ENCODE results near the gene KCNG4. TPM values are rescaled to one million over a fixed set of nuclear protein-coding genes. Genes with fewer than 3 reads are reported as not detected.
"Not testable (repeated sequence)": the region's sequence is repeated elsewhere in the genome, so short reads cannot be mapped to it uniquely, and the experiment has no call there.

KCNG4 gene
- polyA plus RNA-seq, 1 donor from 2014 or later = not detected

GRCh38 chr16:84205976-84206691, 33.7 kb downstream of the KCNG4 start:
- no peaks in the 10 kb centered on the region for H3K27me3 ChIP-seq (ENCODE audit: insufficient read depth, low read depth, low read length)
- H3K9me2 ChIP-seq (ENCODE audit: insufficient read depth, low read length) = no peaks in the 10 kb centered on the region
- H3F3A ChIP-seq (ENCODE audit: insufficient read depth, low read length, poor library complexity, severe bottlenecking) = no peaks in the 10 kb centered on the region
- no peak overlapping the region for H3K27ac ChIP-seq (ENCODE audit: low read length)
- no peak overlapping the region for H3K4me3 ChIP-seq (ENCODE audit: low read length)
- TF ChIP-seq SMC3 (conservative IDR thresholded peaks at IDR 0.05; ENCODE audit: poor library complexity) (no peak), CTCF (IDR thresholded peaks at IDR 0.05; ENCODE audit: poor library complexity, severe bottlenecking) (no peak), TAF1 (IDR thresholded peaks at IDR 0.05; ENCODE audit: low read depth) (no peak), POLR2AphosphoS5 (IDR thresholded peaks at IDR 0.05) (no peak), RAD21 (conservative IDR thresholded peaks at IDR 0.05) (no peak), EP300 (conservative IDR thresholded peaks at IDR 0.05; ENCODE audit: poor library complexity, severe bottlenecking) (no peak), MXI1 (conservative IDR thresholded peaks at IDR 0.05; ENCODE audit: poor library complexity, severe bottlenecking) (no peak), EZH2 (IDR thresholded peaks at IDR 0.05; ENCODE audit: borderline replicate concordance, insufficient read depth, low read length, poor library complexity, severe bottlenecking) (no peak)
- H3K4me2 ChIP-seq (ENCODE audit: low read length) = no peak overlapping the region
- no peaks in the 10 kb centered on the region for H4K20me1 ChIP-seq (ENCODE audit: insufficient read depth)
- no peaks in the 10 kb centered on the region for H3K36me3 ChIP-seq (ENCODE audit: insufficient read depth, low read length)
- H3K9ac ChIP-seq (ENCODE audit: low read length) = no peak overlapping the region
- H3K9me3 ChIP-seq (ENCODE audit: low read length) = no peaks in the 10 kb centered on the region
- H3K79me2 ChIP-seq (replicated peaks; ENCODE audit: insufficient read depth, low read length) = no peaks in the 10 kb centered on the region
- no peak overlapping the region for H2AFZ ChIP-seq (ENCODE audit: low read depth, low read length)

GRCh38 chr16:84205123-84205522, 34.7 kb downstream of the KCNG4 start:
- H3K9me3 ChIP-seq (ENCODE audit: low read length); H3K27ac ChIP-seq (ENCODE audit: low read length); H3K9ac ChIP-seq (ENCODE audit: low read length); H3K4me3 ChIP-seq (ENCODE audit: low read length); H3K27me3 ChIP-seq (ENCODE audit: insufficient read depth, low read depth, low read length); H3K36me3 ChIP-seq (ENCODE audit: insufficient read depth, low read length); H3K4me2 ChIP-seq (ENCODE audit: low read length); H2AFZ ChIP-seq (ENCODE audit: low read depth, low read length); H3F3A ChIP-seq (ENCODE audit: insufficient read depth, low read length, poor library complexity, severe bottlenecking); H3K9me2 ChIP-seq (ENCODE audit: insufficient read depth, low read length); H4K20me1 ChIP-seq (ENCODE audit: insufficient read depth); H3K79me2 ChIP-seq (replicated peaks; ENCODE audit: insufficient read depth, low read length): not testable (repeated sequence)

DNA sequence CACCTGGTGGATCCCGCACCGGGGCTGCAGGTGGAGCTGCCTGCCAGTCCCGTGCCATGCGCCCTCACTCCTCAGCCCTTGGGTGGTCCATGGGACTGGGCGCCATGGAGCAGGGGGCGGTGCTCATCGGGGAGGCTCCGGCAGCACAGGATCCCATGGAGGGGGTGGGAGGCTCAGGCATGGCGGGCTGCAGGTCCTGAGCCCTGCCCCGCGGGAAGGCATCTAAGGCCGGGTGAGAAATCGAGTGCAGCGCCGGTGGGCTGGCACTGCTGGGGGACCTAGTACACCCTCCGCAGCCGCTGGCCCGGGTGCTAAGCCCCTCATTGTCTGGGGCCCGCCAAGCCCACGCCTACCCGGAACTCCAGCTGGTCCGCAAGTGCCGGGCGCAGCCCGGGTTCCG, 35.3 kb downstream of the KCNG4 start:
- H3K27me3 ChIP-seq (ENCODE audit: insufficient read depth, low read depth, low read length); H3F3A ChIP-seq (ENCODE audit: insufficient read depth, low read length, poor library complexity, severe bottlenecking); H3K36me3 ChIP-seq (ENCODE audit: insufficient read depth, low read length); H2AFZ ChIP-seq (ENCODE audit: low read depth, low read length); H3K27ac ChIP-seq (ENCODE audit: low read length); H3K9ac ChIP-seq (ENCODE audit: low read length); H3K4me2 ChIP-seq (ENCODE audit: low read length); H3K9me3 ChIP-seq (ENCODE audit: low read length); H3K79me2 ChIP-seq (replicated peaks; ENCODE audit: insufficient read depth, low read length); H3K4me3 ChIP-seq (ENCODE audit: low read length); H4K20me1 ChIP-seq (ENCODE audit: insufficient read depth); H3K9me2 ChIP-seq (ENCODE audit: insufficient read depth, low read length): not testable (repeated sequence)

DNA sequence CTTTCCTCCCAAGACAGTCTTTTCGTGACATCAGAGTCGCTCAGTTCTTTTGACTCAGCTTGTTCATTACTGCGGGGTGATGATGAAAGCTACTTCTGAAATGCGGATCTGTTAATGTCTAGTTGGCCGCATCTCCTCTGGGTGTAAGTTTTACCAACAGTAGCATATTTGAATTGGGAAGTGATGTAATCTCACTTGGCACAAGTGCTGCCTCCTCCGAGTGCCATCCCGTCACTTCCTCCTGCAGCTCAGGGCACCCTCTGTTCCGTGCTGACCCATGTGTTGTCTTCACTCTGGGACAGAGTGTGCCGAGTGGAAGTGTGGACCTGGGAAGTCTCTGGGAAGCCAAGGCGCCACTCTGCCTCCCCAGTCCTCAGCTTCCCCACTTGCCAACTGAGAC, 40.0 kb downstream of the KCNG4 start:
- Histone ChIP-seq H3K9ac (ENCODE audit: low read length) (no peak overlapping the region), H4K20me1 (ENCODE audit: insufficient read depth) (no peaks in the 10 kb centered on the region), H3K9me3 (ENCODE audit: low read length) (no peaks in the 10 kb centered on the region), H3K9me2 (ENCODE audit: insufficient read depth, low read length) (no peaks in the 10 kb centered on the region), H3K4me3 (ENCODE audit: low read length) (no peak overlapping the region), H3F3A (ENCODE audit: insufficient read depth, low read length, poor library complexity, severe bottlenecking) (no peaks in the 10 kb centered on the region), H3K36me3 (ENCODE audit: insufficient read depth, low read length) (no peaks in the 10 kb centered on the region), H2AFZ (ENCODE audit: low read depth, low read length) (no peak overlapping the region), H3K4me2 (ENCODE audit: low read length) (no peak overlapping the region), H3K27me3 (ENCODE audit: insufficient read depth, low read depth, low read length) (no peaks in the 10 kb centered on the region), H3K79me2 (replicated peaks; ENCODE audit: insufficient read depth, low read length) (no peaks in the 10 kb centered on the region), H3K27ac (ENCODE audit: low read length) (no peak overlapping the region)
- no peak for TF ChIP-seq EP300 (conservative IDR thresholded peaks at IDR 0.05; ENCODE audit: poor library complexity, severe bottlenecking)
- TF ChIP-seq CTCF (IDR thresholded peaks at IDR 0.05; ENCODE audit: poor library complexity, severe bottlenecking) = no peak
- TF ChIP-seq SMC3 (conservative IDR thresholded peaks at IDR 0.05; ENCODE audit: poor library complexity) = no peak
- TF ChIP-seq RAD21 (conservative IDR thresholded peaks at IDR 0.05) = no peak
- TF ChIP-seq MXI1 (conservative IDR thresholded peaks at IDR 0.05; ENCODE audit: poor library complexity, severe bottlenecking) = no peak
- no peak for TF ChIP-seq EZH2 (IDR thresholded peaks at IDR 0.05; ENCODE audit: borderline replicate concordance, insufficient read depth, low read length, poor library complexity, severe bottlenecking)
- no peak for TF ChIP-seq POLR2AphosphoS5 (IDR thresholded peaks at IDR 0.05)
- TF ChIP-seq, protein P1, sequence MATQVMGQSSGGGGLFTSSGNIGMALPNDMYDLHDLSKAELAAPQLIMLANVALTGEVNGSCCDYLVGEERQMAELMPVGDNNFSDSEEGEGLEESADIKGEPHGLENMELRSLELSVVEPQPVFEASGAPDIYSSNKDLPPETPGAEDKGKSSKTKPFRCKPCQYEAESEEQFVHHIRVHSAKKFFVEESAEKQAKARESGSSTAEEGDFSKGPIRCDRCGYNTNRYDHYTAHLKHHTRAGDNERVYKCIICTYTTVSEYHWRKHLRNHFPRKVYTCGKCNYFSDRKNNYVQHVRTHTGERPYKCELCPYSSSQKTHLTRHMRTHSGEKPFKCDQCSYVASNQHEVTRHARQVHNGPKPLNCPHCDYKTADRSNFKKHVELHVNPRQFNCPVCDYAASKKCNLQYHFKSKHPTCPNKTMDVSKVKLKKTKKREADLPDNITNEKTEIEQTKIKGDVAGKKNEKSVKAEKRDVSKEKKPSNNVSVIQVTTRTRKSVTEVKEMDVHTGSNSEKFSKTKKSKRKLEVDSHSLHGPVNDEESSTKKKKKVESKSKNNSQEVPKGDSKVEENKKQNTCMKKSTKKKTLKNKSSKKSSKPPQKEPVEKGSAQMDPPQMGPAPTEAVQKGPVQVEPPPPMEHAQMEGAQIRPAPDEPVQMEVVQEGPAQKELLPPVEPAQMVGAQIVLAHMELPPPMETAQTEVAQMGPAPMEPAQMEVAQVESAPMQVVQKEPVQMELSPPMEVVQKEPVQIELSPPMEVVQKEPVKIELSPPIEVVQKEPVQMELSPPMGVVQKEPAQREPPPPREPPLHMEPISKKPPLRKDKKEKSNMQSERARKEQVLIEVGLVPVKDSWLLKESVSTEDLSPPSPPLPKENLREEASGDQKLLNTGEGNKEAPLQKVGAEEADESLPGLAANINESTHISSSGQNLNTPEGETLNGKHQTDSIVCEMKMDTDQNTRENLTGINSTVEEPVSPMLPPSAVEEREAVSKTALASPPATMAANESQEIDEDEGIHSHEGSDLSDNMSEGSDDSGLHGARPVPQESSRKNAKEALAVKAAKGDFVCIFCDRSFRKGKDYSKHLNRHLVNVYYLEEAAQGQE (IDR thresholded peaks at IDR 0.05; ENCODE audit: borderline replicate concordance) = no peak
- TF ChIP-seq TAF1 (IDR thresholded peaks at IDR 0.05; ENCODE audit: low read depth) = no peak

Measured in neural cell (in vitro differentiated cells).